ENCODE measurements around the gene FLOT1. TPM values are rescaled to one million over a fixed set of nuclear protein-coding genes. Genes with fewer than 3 reads are reported as not detected.

Gene FLOT1
- total and polyA plus RNA-seq, 9 of the 15 experiments (the other 6 are each of a cell fraction or from before 2014, with no cell fraction given), result 11.7 to 149 (median 118) TPM

DNA sequence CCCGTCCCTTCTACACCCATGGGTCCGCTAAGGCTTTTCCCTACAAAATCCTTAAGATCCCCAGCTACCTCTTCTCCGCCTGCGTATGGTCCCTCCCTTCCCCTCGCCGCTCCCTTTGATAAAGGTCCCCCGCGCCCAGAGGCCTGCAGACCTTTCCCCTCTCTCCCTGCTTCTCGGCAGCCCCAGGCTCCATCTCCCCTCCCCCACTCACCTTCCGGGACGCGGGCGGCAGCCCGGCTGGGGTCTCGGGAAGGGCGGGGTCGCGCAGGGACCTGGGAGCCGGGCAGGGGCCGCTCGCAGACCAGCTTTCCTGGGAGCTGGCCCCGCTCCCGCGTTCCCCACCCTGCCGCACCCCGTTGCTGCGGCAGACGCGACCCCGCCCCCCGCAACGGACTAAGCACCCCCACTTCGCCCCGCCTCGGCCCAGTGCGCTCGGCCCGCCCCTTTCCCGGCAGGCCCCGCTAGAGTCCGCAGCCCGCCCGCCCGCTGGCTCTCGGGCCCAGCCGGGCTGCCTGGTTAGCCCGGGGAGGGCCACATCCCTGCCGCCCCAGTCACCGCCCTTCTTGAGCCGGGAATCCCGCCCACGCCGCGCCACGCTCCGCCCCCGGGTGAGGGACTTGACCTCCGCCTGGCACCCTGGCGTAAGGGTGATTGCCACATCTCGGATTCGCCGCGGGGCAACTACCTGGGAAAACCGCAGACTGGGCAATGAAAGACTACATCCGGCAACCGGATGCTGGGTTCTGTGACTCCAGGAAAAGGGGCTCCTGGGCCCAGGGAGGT lies at the start of gene FLOT1 (continued):
- TF ChIP-seq E2F4 (CRISPR knock-in tag; IDR thresholded peaks at IDR 0.05; ENCODE audit: low read depth), result no peak
- TF ChIP-seq BRF2 (IDR thresholded peaks at IDR 0.05; ENCODE audit: borderline replicate concordance, insufficient read depth, insufficient read length), result no peak
- no peak for TF ChIP-seq ZNF146 (CRISPR knock-in tag; IDR thresholded peaks at IDR 0.05; ENCODE audit: unreplicated experiment)
- no peak for TF ChIP-seq XRCC4 (IDR thresholded peaks at IDR 0.05; ENCODE audit: extremely low read depth, insufficient read depth, insufficient read length)
- no peak for TF ChIP-seq POLR3A (IDR thresholded peaks at IDR 0.05; ENCODE audit: borderline replicate concordance, extremely low read depth, insufficient read depth, insufficient read length)
- TF ChIP-seq HINFP (tag; conservative IDR thresholded peaks at IDR 0.05; ENCODE audit: low read depth), result peak; percentile 95
- peak; percentile 74 for TF ChIP-seq KLF13 (tag; IDR thresholded peaks at IDR 0.05; ENCODE audit: borderline replicate concordance, low read depth)
- TF ChIP-seq ZNF707 (CRISPR knock-in tag; conservative IDR thresholded peaks at IDR 0.05), result no peak
- peak; percentile 49; the same call in 1 of the 2 replicates for TF ChIP-seq TRIM28 (IDR thresholded peaks at IDR 0.05)
- TF ChIP-seq BCL6 (CRISPR knock-in tag; IDR thresholded peaks at IDR 0.05), result no peak
- TF ChIP-seq RNF219 (CRISPR knock-in tag; IDR thresholded peaks at IDR 0.05), result no peak
- TF ChIP-seq ZNF780A (CRISPR knock-in tag; IDR thresholded peaks at IDR 0.05), result no peak
- TF ChIP-seq E4F1 (CRISPR knock-in tag; IDR thresholded peaks at IDR 0.05; ENCODE audit: borderline replicate concordance), result peak; percentile 62; the same call in 1 of the 2 replicates
